ENCODE results near the gene STIM2.

DNA sequence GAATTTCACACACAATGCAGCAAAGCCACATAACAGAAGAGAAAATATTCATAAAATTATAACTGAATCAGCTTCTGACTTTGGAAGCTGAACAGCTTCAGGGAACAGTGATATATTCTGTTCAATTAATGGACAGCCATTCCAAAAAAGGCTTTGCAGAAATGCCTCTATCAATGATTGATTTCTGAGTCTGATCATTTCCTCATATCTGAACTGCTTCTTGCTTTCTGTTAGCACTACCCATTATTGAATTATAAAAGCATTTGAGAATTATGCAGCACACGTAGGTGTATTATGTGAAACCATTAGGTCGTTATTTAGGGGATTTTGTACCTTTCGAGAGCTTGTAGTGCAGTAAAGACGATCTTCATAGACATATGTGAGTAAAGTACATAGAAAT, 159.6 kb downstream of the STIM2 start:
- TF ChIP-seq FOXM1 (IDR thresholded peaks at IDR 0.05; ENCODE audit: borderline replicate concordance, low read depth) (no peak), RAD21 (IDR thresholded peaks at IDR 0.05; ENCODE audit: low read depth) (no peak), CEBPB (IDR thresholded peaks at IDR 0.05) (no peak)
- TF ChIP-seq, protein P1, sequence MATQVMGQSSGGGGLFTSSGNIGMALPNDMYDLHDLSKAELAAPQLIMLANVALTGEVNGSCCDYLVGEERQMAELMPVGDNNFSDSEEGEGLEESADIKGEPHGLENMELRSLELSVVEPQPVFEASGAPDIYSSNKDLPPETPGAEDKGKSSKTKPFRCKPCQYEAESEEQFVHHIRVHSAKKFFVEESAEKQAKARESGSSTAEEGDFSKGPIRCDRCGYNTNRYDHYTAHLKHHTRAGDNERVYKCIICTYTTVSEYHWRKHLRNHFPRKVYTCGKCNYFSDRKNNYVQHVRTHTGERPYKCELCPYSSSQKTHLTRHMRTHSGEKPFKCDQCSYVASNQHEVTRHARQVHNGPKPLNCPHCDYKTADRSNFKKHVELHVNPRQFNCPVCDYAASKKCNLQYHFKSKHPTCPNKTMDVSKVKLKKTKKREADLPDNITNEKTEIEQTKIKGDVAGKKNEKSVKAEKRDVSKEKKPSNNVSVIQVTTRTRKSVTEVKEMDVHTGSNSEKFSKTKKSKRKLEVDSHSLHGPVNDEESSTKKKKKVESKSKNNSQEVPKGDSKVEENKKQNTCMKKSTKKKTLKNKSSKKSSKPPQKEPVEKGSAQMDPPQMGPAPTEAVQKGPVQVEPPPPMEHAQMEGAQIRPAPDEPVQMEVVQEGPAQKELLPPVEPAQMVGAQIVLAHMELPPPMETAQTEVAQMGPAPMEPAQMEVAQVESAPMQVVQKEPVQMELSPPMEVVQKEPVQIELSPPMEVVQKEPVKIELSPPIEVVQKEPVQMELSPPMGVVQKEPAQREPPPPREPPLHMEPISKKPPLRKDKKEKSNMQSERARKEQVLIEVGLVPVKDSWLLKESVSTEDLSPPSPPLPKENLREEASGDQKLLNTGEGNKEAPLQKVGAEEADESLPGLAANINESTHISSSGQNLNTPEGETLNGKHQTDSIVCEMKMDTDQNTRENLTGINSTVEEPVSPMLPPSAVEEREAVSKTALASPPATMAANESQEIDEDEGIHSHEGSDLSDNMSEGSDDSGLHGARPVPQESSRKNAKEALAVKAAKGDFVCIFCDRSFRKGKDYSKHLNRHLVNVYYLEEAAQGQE (IDR thresholded peaks at IDR 0.05; ENCODE audit: low read depth), result no peak
- TF ChIP-seq, protein P2, sequence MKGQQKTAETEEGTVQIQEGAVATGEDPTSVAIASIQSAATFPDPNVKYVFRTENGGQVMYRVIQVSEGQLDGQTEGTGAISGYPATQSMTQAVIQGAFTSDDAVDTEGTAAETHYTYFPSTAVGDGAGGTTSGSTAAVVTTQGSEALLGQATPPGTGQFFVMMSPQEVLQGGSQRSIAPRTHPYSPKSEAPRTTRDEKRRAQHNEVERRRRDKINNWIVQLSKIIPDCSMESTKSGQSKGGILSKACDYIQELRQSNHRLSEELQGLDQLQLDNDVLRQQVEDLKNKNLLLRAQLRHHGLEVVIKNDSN (IDR thresholded peaks at IDR 0.05), result no peak
